ENCODE results near the gene METTL8. TPM values are rescaled to one million over a fixed set of nuclear protein-coding genes. Genes with fewer than 3 reads are reported as not detected.

The METTL8 gene
- total RNA-seq, 4 donors from 2014 or later, result 10.6 to 13.7 (median 13.2) TPM

DNA sequence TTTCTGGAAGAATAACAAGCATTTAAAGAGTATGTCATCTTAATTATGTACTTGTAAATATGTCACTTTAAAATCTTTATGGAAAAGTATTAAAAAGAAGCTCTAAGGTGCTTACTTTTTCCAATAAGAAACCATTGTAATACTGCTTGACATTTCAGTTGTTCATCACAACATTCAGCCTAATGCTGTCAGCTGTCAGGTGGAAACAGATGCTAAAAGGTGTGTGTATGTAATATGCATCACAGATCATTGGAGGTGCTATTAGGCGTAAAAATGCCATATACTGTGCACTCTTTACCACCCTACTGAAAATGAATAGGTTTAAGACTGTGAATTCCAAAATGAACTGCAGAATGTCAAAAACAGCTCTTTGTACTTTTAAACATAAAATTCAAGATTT, 40.3 kb downstream of the METTL8 start:
- intact Hi-C loops (cut with DNase I), result no loop called here
- Histone ChIP-seq H3K9me3 (no peaks in the 10 kb centered on the region), H3K36me3 (no peaks in the 10 kb centered on the region), H3K27me3 (no peaks in the 10 kb centered on the region), H3K4me3 (replicated peaks in 1 of 3) (no peak overlapping the region), H3K27ac (no peak overlapping the region), H3K4me1 (no peaks in the 10 kb centered on the region)
- TF ChIP-seq, protein P1, sequence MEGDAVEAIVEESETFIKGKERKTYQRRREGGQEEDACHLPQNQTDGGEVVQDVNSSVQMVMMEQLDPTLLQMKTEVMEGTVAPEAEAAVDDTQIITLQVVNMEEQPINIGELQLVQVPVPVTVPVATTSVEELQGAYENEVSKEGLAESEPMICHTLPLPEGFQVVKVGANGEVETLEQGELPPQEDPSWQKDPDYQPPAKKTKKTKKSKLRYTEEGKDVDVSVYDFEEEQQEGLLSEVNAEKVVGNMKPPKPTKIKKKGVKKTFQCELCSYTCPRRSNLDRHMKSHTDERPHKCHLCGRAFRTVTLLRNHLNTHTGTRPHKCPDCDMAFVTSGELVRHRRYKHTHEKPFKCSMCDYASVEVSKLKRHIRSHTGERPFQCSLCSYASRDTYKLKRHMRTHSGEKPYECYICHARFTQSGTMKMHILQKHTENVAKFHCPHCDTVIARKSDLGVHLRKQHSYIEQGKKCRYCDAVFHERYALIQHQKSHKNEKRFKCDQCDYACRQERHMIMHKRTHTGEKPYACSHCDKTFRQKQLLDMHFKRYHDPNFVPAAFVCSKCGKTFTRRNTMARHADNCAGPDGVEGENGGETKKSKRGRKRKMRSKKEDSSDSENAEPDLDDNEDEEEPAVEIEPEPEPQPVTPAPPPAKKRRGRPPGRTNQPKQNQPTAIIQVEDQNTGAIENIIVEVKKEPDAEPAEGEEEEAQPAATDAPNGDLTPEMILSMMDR (IDR thresholded peaks at IDR 0.05), result no peak
- no peak for TF ChIP-seq POLR2A (IDR thresholded peaks at IDR 0.05)
- no peak for DNase-seq
- WGBS, 2 donors, result 98 to 100% methylated on average over 1 of the region's 1 CpG

DNA sequence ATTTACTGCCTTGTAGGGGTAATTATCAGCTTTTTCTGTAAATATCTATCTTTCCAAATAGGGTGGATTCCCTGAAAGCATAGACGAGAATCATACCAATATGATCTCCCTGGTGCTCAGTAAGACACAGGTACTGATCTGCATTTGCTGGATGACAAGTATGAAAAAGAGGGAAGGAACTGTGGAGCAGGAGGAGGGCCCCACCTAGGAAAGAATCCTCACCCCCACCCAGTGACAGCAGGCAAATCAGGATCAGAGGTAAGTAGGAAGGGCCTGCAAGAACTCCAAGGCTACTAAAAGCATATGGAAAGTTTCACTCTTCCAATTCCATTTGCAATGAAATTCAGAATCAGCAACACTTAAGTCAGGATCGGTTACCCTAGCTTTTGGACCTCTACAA, 42.3 kb downstream of the METTL8 start:
- Histone ChIP-seq H3K36me3 (no peaks in the 10 kb centered on the region), H3K4me3 (replicated peaks in 1 of 3) (no peak overlapping the region), H3K27ac (no peak overlapping the region), H3K4me1 (no peaks in the 10 kb centered on the region), H3K27me3 (no peaks in the 10 kb centered on the region), H3K9me3 (no peaks in the 10 kb centered on the region)
- WGBS, 2 donors, result 95 to 97% methylated on average over 2 of the region's 2 CpGs
- DNase-seq, result no peak
- TF ChIP-seq, protein P1 (IDR thresholded peaks at IDR 0.05), result no peak
- intact Hi-C loops (cut with DNase I), result no loop called here

DNA sequence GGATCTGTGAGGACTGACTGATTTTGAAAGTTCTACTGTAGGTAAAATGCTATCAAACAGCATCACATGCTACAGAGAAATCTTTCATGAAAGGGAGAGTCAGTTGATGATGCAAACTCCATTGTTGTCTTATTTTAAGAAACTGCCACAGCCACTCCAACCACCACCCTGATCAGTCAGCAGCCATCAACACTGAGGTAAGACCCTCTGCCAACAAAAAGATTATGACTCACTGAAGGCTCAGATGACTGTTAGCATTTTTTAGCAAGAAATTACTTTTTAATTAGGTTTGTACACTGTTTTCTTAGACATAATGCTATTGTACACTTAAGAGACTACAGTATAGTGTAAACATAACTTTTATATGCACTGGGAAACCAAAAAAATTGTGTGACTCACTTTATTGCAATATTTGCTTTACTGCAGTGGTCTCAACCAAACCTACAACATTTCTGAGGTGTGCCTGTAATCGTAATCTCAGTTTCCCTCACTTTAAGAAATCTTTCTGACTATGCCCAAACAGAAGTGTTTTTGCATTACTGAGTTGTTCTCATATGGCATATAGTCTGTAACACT, 42.8 kb downstream of the METTL8 start:
- DNase-seq, result no peak
- no peaks in the 10 kb centered on the region for H3K36me3 ChIP-seq
- no peak overlapping the region for H3K4me3 ChIP-seq (replicated peaks in 1 of 3)
- H3K9me3 ChIP-seq, result no peaks in the 10 kb centered on the region
- peaks cover 1 to 5% of the 10 kb centered on the region in 2 donors for H3K4me1 ChIP-seq
- WGBS, 2 donors, result 98 to 100% methylated on average over 1 of the region's 1 CpG
- H3K27ac ChIP-seq, result no peak overlapping the region
- TF ChIP-seq POLR2A (IDR thresholded peaks at IDR 0.05), result no peak
- TF ChIP-seq, protein P1 (IDR thresholded peaks at IDR 0.05), result no peak
- intact Hi-C loops (cut with DNase I), result no loop called here
- no peaks in the 10 kb centered on the region for H3K27me3 ChIP-seq

DNA sequence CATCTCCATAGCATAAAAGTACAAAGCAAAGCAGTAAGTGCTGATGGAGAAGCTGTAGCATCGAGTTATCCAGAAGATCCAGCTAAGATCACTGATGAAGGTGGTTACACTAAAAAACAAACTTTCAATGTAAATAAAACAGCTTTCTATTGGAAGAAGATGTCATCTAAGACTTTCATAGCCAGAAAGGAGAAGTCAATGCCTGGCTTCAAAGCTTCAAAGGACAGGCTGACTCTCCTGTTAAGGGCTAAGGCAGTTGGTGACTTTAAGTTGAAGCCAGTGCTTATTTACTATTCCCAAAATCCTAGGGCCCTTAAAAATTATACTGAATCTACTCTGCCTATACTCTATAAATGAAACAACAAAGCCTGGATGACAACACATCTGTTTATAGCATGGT, 44.0 kb downstream of the METTL8 start:
- no peak overlapping the region for H3K27ac ChIP-seq
- H3K27me3 ChIP-seq, result no peaks in the 10 kb centered on the region
- H3K4me3 ChIP-seq (replicated peaks in 1 of 3), result no peak overlapping the region
- H3K36me3 ChIP-seq, result no peaks in the 10 kb centered on the region
- TF ChIP-seq, protein P1 (IDR thresholded peaks at IDR 0.05), result no peak
- no peak for TF ChIP-seq POLR2A (IDR thresholded peaks at IDR 0.05)
- 80 to 91% methylated on average over 1 of the region's 1 CpG for WGBS, 2 donors
- no peaks in the 10 kb centered on the region for H3K9me3 ChIP-seq
- no peak for DNase-seq
- intact Hi-C loops (cut with DNase I), result no loop called here
- peaks cover 4 to 11% of the 10 kb centered on the region in 2 donors for H3K4me1 ChIP-seq

DNA sequence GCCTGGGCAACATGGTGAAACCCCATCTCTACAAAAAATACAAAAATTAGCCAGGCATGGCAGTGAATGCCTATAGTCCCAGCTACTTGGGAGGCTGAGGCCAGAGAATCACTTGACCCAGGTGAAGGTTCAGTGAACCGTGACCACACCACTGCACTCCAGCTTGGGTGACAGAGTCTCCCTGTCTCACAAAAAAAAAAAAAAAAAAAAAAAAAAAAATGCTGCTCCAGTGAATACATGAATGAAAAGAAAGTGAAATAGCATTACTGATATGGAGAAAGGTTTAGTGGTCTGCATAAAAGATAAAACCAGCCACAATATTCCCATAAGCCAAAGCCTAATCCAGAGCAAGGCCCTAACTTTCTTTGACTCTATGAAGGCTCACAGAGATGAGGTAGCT, 44.5 kb downstream of the METTL8 start:
- peaks cover 4 to 11% of the 10 kb centered on the region in 2 donors for H3K4me1 ChIP-seq
- H3K27ac ChIP-seq, result no peak overlapping the region
- H3K9me3 ChIP-seq, result no peaks in the 10 kb centered on the region
- DNase-seq, result peak; percentile 64 to 66
- WGBS, 2 donors, result 30 to 65% methylated on average over 1 of the region's 1 CpG
- no peaks in the 10 kb centered on the region for H3K27me3 ChIP-seq
- no peak for TF ChIP-seq POLR2A (IDR thresholded peaks at IDR 0.05)
- TF ChIP-seq, protein P1 (IDR thresholded peaks at IDR 0.05), result no peak
- intact Hi-C loops (cut with DNase I), result no loop called here
- H3K4me3 ChIP-seq (replicated peaks in 1 of 3), result no peak overlapping the region
- no peaks in the 10 kb centered on the region for H3K36me3 ChIP-seq

Data from thyroid gland (tissue), 4 donors.